ENCODE results near the gene VEGFA. TPM values are rescaled to one million over a fixed set of nuclear protein-coding genes. Genes with fewer than 3 reads are reported as not detected.

VEGFA gene
- total RNA-seq, 1 donor from 2014 or later, result 31.2 TPM

GRCh38 chr6:43834528-43835155 lies 64.6 kb downstream of the VEGFA start:
- no peak for DNase-seq (ENCODE audit: low read depth, low spot score)
- peaks cover 29% of the 10 kb centered on the region for H3K4me1 Mint-ChIP-seq
- peak overlapping the region; percentile 57 for H3K27ac Mint-ChIP-seq (ENCODE audit: unreplicated experiment)
- H3K9me3 Mint-ChIP-seq, result no peaks in the 10 kb centered on the region
- TF ChIP-seq CTCF (conservative IDR thresholded peaks at IDR 0.05), result no peak
- H3K36me3 Mint-ChIP-seq (ENCODE audit: low read depth), result no peaks in the 10 kb centered on the region
- no peaks in the 10 kb centered on the region for H3K27me3 Mint-ChIP-seq (ENCODE audit: low read depth)
- no peak overlapping the region for H3K4me3 Mint-ChIP-seq

GRCh38 chr6:43835872-43836419 lies 65.9 kb downstream of the VEGFA start:
- Mint-ChIP-seq H3K27me3 (ENCODE audit: low read depth) (no peaks in the 10 kb centered on the region), H3K4me3 (no peak overlapping the region), H3K27ac (ENCODE audit: unreplicated experiment) (peak overlapping the region; percentile 31), H3K36me3 (ENCODE audit: low read depth) (no peaks in the 10 kb centered on the region), H3K4me1 (peaks cover 29% of the 10 kb centered on the region), H3K9me3 (no peaks in the 10 kb centered on the region)
- no peak for TF ChIP-seq CTCF (conservative IDR thresholded peaks at IDR 0.05)
- DNase-seq (ENCODE audit: low read depth, low spot score), result no peak

Other genes with a start within 250 kb of the VEGFA start
- gene XPO5, start 194.2 kb upstream of the VEGFA start, total RNA-seq, result 99.6 and 105 TPM in 2 replicates
- gene POLH, start 194.0 kb upstream of the VEGFA start, total RNA-seq, result 19.1 and 22.2 TPM in 2 replicates
- 70.0 and 70.6 TPM in 2 replicates for gene GTPBP2, start 140.9 kb upstream of the VEGFA start, total RNA-seq
- 43.2 and 43.5 TPM in 2 replicates for gene MAD2L1BP, start 134.4 kb upstream of the VEGFA start, total RNA-seq
- gene RSPH9, start 125.2 kb upstream of the VEGFA start, total RNA-seq, result 0.57 and 0.63 TPM in 2 replicates
- 49.5 and 50.6 TPM in 2 replicates for gene MRPS18A, start 82.4 kb upstream of the VEGFA start, total RNA-seq